HepG2 (cell line): ENCODE data around the gene NKD1. TPM values are rescaled to one million over a fixed set of nuclear protein-coding genes. Genes with fewer than 3 reads are reported as not detected.
A peak's percentile ranks its signal among the peaks of the same experiment; 100 is the strongest.

ENCODE experiments used
- DPF2 ChIP-seq: sonication (generic); formaldehyde crosslinking; IDR thresholded peaks from 2 replicates; pipeline ENCODE4 v1.4.0; 2020; ENCODE audit warnings: mild to moderate bottlenecking, low read depth, missing genetic modification reagents, borderline replicate concordance
- EHMT2 ChIP-seq: fragments of 200-600 bp; sonication (generic); IDR thresholded peaks from 2 replicates; pipeline ENCODE4 v1.7.0; 2017; ENCODE audit warnings: antibody characterized with exemption, low read depth, low read length, borderline replicate concordance
- HDAC2 ChIP-seq: sonication (generic); formaldehyde crosslinking; IDR thresholded peaks from 2 replicates; pipeline ENCODE4 v1.4.0; 2020; ENCODE audit warnings: missing genetic modification reagents
- KMT2A ChIP-seq: sonication (generic); formaldehyde crosslinking; IDR thresholded peaks from 2 replicates; pipeline ENCODE4 v1.4.0; 2020; ENCODE audit warnings: missing genetic modification reagents
- MBD4 ChIP-seq: IDR thresholded peaks from 2 replicates; pipeline ENCODE4 v1.6.1; 2012; ENCODE audit warnings: low read length, inconsistent platforms, borderline replicate concordance
- MLLT10 ChIP-seq: sonication (generic); formaldehyde crosslinking; IDR thresholded peaks from 2 replicates; pipeline ENCODE4 v1.4.0; 2020; ENCODE audit warnings: missing genetic modification reagents
- NFIC ChIP-seq: IDR thresholded peaks from 2 replicates; pipeline ENCODE4 v1.6.1; 2012; ENCODE audit warnings: mild to moderate bottlenecking, low read length, inconsistent platforms
- SP1 ChIP-seq, 2 experiments: fragments of 450-650 bp in 1 of 2; sonication (generic) in 1 of 2; formaldehyde crosslinking in 1 of 2; IDR thresholded peaks; 2 replicates each; pipeline versions ENCODE4 v1.4.0 to v1.6.1; 2016 to 2020; ENCODE audit warnings: missing genetic modification reagents in 1 of 2
- TAF1 ChIP-seq: sonication (generic); formaldehyde crosslinking; IDR thresholded peaks from 2 replicates; pipeline ENCODE4 v1.4.0; 2020; ENCODE audit warnings: missing genetic modification reagents
- TGIF2 ChIP-seq: IDR thresholded peaks from 2 replicates; pipeline ENCODE4 v1.6.1; 2016; ENCODE audit warnings: control low read depth, missing compliant biosample characterization
- ZFP36 ChIP-seq: fragments of 150-350 bp; IDR thresholded peaks from 2 replicates; pipeline ENCODE4 v1.6.1; 2018; ENCODE audit warnings: borderline replicate concordance, low read length, low read depth; ENCODE audit not compliant: partially characterized antibody
- ZFP62 ChIP-seq: sonication (generic); formaldehyde crosslinking; IDR thresholded peaks from 2 replicates; pipeline ENCODE4 v1.4.0; 2020; ENCODE audit warnings: missing genetic modification reagents
- ZKSCAN8 ChIP-seq: IDR thresholded peaks from 2 replicates; pipeline ENCODE4 v1.6.1; 2016; ENCODE audit warnings: borderline replicate concordance, missing genetic modification reagents, missing compliant biosample characterization
- ZNF331 ChIP-seq: sonication (generic); formaldehyde crosslinking; IDR thresholded peaks from 2 replicates; pipeline ENCODE4 v1.4.0; 2020; ENCODE audit warnings: missing genetic modification reagents
- ZNF510 ChIP-seq: sonication (generic); formaldehyde crosslinking; IDR thresholded peaks from 2 replicates; pipeline ENCODE4 v1.4.0; 2020; ENCODE audit warnings: low read depth, mild to moderate bottlenecking, missing genetic modification reagents
- ZNF652 ChIP-seq: IDR thresholded peaks from 2 replicates; pipeline ENCODE4 v1.6.1; 2016; ENCODE audit warnings: low read depth, borderline replicate concordance
- ZNF674 ChIP-seq: sonication (generic); formaldehyde crosslinking; IDR thresholded peaks from 2 replicates; pipeline ENCODE4 v1.5.0; 2020; ENCODE audit warnings: low read depth, mild to moderate bottlenecking, missing genetic modification reagents
- ZNF777 ChIP-seq: sonication (generic); formaldehyde crosslinking; IDR thresholded peaks from 2 replicates; pipeline ENCODE4 v1.4.0; 2020; ENCODE audit warnings: missing genetic modification reagents
- ZNF780A ChIP-seq: sonication (generic); formaldehyde crosslinking; IDR thresholded peaks from 2 replicates; pipeline ENCODE4 v1.8.0; 2022; ENCODE audit warnings: mild to moderate bottlenecking, missing genetic modification reagents, moderate library complexity
- polyA plus RNA-seq, 8 experiments: library from polyadenylated mRNA; depleted of rRNA in 3 of 8; stranded (reverse) in 7 of 8; unstranded in 1 of 8; fragments of >200 nt; fragmentation: Illumina TruSeq in 4 of 8; extraction: Trizol in 4 of 8; gene quantifications; 2 replicates each; pipeline versions ENCODE4 v1.2.1 to v1.2.3, GENCODE V29; 2011 to 2016; ENCODE audit warnings: low read depth in 4 of 8, missing spikeins in 1 of 8, mixed read lengths in 1 of 8; ENCODE audit not compliant: insufficient read depth in 1 of 8
- total RNA-seq, 5 experiments: library from RNA; depleted of rRNA; stranded (reverse); fragments of >200 nt; fragmentation: Illumina TruSeq; extraction: Trizol; gene quantifications; 2 replicates each; pipeline ENCODE4 v1.2.3, GENCODE V29; 2016; ENCODE audit warnings: low read depth in 1 of 5
- TF ChIP-seq, protein P1 (sequence below): sonication (generic); formaldehyde crosslinking; IDR thresholded peaks from 2 replicates; pipeline ENCODE4 v1.4.0; 2020; ENCODE audit warnings: missing genetic modification reagents, mild to moderate bottlenecking, borderline replicate concordance
- TF ChIP-seq, protein P2 (sequence below): sonication (generic); formaldehyde crosslinking; IDR thresholded peaks from 2 replicates; pipeline ENCODE4 v1.4.0; 2020; ENCODE audit warnings: missing genetic modification reagents, low read depth, mild to moderate bottlenecking, borderline replicate concordance
- TF ChIP-seq, protein P3 (sequence below), 2 experiments: sonication (generic) in 1 of 2; formaldehyde crosslinking in 1 of 2; IDR thresholded peaks; 2 replicates each; pipeline versions ENCODE4 v1.6.1 to v1.9.0; 2014 to 2022; ENCODE audit warnings: antibody characterized with exemption in 1 of 2, borderline replicate concordance in 1 of 2, inconsistent platforms in 1 of 2, low read depth in 1 of 2, missing genetic modification reagents in 1 of 2

The NKD1 gene
- total and polyA plus RNA-seq, 2 of the 13 experiments (the other 11 are each of a cell fraction or from before 2014, with no cell fraction given): 70.4 to 121 TPM

DNA sequence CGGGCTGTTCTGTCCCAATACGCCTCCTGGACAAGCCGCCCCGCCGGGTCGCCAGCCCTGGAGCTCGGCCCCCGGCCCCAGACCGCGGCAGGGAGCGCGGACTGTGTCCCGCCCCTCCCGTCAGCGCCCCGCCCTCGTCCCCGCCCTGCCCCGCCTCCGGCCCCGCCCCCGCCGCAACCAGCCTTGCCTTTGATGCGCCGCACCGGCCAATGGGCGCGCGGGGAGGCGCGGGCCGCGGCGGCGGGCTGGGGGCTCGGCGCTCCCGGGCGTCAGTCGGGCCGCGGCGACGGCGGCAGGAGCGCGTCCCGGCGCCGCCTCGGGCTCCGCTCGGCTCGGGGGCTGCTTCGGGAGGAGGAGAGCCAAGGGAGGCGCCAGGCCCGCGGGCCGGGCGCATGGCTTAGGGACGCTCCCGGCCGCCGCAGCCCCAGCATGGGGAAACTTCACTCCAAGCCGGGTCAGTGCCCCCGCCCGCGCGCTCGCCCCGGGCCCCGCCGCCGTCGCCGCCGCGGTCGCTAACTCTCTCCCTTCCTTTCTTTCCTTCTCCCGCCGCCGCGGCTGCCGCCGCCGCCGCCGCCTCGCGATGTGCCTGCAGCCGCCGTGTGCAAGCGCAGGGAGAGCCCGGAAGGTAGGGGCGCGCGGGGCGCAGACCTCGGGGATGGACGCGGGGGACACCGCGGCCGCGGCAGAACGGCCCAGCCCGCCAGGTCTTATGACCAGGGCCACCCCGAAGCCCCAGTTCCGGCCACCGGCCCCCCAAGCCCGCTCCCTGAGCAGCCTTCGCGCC lies at the start of gene NKD1 (continued):
- TF ChIP-seq TAF1 (CRISPR knock-in tag) (peak; percentile 92), ZNF652 (CRISPR knock-in tag) (no peak), KMT2A (peak; percentile 74; the same call in 1 of the 2 replicates), TGIF2 (CRISPR knock-in tag) (no peak; the same call in 1 of the 2 replicates), ZFP62 (CRISPR knock-in tag) (no peak), ZNF780A (CRISPR knock-in tag) (no peak), ZNF331 (CRISPR knock-in tag) (no peak; the same call in 1 of the 2 replicates), NFIC (no peak), EHMT2 (no peak), SP1 (IDR thresholded peaks at IDR 0.05) (no peak), SP1 (CRISPR knock-in tag; IDR thresholded peaks at IDR 0.05) (peak; percentile 80), ZFP36 (no peak), HDAC2 (CRISPR knock-in tag) (no peak), MBD4 (no peak), MLLT10 (CRISPR knock-in tag) (no peak), ZNF674 (CRISPR knock-in tag) (no peak), ZKSCAN8 (no peak), DPF2 (CRISPR knock-in tag) (no peak), ZNF777 (CRISPR knock-in tag) (peak; percentile 62), ZNF510 (CRISPR knock-in tag) (0 out of 2 replicates have a peak, but pooled peaks have one; percentile 55)
- TF ChIP-seq, protein P1, sequence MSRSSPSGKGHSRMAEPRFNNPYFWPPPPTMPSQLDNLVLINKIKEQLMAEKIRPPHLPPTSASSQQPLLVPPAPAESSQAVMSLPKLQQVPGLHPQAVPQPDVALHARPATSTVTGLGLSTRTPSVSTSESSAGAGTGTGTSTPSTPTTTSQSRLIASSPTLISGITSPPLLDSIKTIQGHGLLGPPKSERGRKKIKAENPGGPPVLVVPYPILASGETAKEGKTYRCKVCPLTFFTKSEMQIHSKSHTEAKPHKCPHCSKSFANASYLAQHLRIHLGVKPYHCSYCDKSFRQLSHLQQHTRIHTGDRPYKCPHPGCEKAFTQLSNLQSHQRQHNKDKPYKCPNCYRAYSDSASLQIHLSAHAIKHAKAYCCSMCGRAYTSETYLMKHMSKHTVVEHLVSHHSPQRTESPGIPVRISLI (CRISPR knock-in tag): no peak
- TF ChIP-seq, protein P2, sequence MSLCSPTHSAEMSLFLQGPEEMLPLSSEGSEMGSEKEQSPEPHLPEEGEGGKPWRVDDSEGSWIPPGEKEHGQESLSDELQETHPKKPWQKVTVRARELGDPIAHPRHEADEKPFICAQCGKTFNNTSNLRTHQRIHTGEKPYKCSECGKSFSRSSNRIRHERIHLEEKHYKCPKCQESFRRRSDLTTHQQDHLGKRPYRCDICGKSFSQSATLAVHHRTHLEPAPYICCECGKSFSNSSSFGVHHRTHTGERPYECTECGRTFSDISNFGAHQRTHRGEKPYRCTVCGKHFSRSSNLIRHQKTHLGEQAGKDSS (CRISPR knock-in tag): no peak
- TF ChIP-seq, protein P3, sequence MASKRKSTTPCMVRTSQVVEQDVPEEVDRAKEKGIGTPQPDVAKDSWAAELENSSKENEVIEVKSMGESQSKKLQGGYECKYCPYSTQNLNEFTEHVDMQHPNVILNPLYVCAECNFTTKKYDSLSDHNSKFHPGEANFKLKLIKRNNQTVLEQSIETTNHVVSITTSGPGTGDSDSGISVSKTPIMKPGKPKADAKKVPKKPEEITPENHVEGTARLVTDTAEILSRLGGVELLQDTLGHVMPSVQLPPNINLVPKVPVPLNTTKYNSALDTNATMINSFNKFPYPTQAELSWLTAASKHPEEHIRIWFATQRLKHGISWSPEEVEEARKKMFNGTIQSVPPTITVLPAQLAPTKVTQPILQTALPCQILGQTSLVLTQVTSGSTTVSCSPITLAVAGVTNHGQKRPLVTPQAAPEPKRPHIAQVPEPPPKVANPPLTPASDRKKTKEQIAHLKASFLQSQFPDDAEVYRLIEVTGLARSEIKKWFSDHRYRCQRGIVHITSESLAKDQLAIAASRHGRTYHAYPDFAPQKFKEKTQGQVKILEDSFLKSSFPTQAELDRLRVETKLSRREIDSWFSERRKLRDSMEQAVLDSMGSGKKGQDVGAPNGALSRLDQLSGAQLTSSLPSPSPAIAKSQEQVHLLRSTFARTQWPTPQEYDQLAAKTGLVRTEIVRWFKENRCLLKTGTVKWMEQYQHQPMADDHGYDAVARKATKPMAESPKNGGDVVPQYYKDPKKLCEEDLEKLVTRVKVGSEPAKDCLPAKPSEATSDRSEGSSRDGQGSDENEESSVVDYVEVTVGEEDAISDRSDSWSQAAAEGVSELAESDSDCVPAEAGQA (IDR thresholded peaks at IDR 0.05; ENCODE audit: low read depth): no peak
- TF ChIP-seq, protein P3 (CRISPR knock-in tag; IDR thresholded peaks at IDR 0.05; ENCODE audit: borderline replicate concordance): no peak
